GM18499 (cell line): ENCODE measurements around the gene FARP1.
"Not testable (repeated sequence)": the region's sequence is repeated elsewhere in the genome, so short reads cannot be mapped to it uniquely, and the experiment has no call there.

Source experiments
- ATAC-seq: cut with Tn5 transposase; IDR thresholded peaks from one replicate; pipeline ENCODE4 v1.9.1; 2021; ENCODE audit warnings: moderate number of reproducible peaks; ENCODE audit not compliant: insufficient read depth, unreplicated experiment

FARP1 gene

DNA sequence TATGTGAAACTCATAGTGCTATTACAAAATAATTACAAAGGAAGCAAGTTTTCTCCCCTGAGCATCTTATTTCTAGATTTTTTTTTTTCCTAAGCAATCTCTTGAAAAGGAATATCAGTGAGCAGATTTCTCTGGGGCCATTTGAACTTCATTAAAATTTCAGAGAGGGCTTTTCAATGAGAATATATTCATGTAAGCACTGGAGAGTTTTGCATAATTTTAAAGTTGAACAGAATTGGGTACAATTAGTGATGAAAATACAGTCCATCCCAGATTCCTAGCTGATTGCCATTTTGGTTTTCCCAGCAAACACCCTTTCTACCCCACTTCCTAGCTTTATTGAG lies 101.0 kb downstream of the FARP1 start:
- ATAC-seq = no peak

DNA sequence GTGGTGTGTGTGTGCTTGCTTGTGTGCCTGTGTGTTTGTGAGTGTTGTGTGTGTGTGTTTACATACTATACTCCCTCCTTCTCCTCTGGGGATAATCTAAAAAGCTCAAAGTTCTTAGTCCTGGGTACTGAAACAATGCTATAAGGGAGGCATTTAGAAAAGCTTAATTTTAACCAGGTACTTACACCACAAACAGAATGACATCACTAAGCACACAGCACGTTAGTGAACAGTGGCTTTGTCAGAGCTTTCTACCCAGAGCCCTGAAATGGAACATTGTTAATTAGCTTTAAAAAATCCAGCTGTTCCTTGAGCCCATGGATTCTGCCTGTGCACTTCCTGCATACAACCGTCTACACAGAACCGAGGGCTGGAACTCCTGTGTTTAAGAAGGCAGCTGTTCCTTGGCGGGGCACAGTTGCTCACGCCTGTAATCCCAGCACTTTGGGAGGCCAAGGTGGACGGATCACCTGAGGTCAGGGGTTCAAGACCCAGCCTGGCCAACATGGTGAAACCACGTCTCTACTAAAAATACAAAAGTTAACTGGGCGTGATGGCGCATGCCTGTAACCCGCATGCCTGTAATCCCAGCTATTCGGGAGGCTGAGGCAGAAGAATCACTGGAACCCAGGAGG lies 103.8 kb downstream of the FARP1 start:
- no peak for ATAC-seq

DNA sequence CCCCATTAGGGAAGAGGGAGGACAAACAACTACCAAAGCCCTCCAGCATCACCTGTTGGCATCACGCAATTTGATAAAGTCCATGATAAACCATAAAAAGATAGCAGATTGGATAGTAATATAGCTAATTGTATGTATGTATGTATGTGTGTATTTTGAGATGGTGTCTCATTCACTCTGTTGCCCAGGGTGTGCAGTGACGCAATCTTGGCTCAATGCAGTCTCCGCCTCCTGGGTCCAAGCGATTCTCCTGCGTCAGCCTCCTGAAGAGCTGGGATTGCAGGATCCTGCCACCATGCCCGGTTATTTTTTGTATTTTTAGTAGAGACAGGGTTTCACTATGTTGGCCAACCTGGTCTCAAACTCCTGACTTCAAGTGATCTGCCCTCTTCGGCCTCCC lies 108.8 kb downstream of the FARP1 start:
- ATAC-seq = no peak

DNA sequence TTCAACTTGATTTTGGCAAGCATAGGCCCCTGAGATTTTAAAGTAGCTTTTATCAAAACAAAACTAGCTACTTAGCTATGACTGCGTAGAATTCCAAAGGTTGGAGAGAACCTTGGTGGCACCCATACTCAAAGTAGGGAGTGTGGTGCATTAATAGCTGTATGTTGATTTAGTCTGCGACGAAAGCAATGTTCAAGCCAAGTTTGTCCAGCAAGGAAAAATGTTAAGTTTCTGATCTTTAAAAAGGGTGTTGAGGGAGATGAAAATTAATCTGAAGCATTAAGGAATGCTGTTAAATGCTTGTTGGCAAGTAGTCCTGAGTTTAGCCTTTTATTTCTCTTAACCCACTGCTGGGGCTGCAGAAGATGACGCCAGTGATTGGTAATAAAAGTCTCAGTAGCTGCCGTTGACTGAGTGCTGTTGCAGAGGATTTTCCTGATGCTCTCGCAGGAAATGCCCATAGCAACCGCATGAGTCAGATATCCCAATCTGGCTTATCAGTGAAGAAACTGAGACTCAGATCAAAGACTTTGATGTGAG lies 110.1 kb downstream of the FARP1 start:
- ATAC-seq = no peak

DNA sequence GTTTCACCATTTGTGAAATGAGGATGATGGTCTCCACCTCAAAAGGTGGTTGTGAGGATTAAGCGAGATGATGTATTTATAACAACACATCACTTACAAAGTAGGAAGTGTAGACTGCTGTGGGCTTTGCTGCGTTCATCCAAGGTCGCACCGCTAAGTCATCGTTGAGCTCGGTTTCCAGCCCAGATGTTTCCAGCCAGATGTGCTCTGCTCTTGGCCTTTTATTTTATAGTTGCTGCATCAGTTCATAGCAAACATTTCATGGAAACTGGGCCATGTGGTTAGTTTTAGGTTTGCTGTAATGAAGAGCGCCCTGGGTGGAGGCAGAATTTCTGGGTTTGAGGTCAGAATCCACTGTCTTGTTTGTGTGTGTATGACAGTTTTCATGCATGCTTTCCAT lies 110.6 kb downstream of the FARP1 start:
- no peak for ATAC-seq

DNA sequence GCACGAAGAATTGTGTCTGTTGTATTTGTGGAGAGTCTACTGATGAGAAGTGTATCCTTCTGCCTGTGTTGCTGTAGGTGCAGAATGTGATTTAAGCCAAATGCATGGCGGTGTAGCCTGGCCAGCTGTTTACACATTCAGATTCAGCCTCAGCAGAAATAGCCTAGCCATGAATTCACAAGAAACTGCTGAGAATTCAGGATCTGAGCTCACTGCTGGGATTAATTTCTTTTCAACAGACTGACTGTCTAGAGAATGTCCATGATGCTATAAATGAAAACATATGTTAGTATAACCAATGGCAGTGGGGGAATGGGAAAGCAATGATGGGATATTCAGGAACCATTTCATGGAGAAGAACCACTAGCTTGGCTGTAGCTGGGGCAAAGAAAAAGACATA lies 111.6 kb downstream of the FARP1 start:
- no peak for ATAC-seq

DNA sequence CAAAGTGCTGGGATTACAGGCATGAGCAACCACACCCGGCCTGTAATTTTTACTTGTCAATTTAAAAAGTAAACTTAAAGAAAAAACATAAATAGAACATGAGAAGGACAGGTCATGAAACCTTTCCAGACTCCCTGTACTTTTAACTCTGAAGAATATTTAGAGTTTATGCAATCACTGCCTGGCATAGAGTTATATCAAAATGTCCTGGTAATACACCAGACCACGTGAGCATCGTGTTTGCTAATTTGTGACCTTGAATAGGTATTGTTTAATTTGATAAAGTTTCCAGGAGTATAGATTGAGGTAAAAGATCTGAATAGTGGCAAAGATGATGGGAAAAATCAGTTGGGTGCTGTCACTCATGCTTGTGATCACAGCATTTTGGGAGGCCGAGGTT lies 115.3 kb downstream of the FARP1 start:
- ATAC-seq = no peak

DNA sequence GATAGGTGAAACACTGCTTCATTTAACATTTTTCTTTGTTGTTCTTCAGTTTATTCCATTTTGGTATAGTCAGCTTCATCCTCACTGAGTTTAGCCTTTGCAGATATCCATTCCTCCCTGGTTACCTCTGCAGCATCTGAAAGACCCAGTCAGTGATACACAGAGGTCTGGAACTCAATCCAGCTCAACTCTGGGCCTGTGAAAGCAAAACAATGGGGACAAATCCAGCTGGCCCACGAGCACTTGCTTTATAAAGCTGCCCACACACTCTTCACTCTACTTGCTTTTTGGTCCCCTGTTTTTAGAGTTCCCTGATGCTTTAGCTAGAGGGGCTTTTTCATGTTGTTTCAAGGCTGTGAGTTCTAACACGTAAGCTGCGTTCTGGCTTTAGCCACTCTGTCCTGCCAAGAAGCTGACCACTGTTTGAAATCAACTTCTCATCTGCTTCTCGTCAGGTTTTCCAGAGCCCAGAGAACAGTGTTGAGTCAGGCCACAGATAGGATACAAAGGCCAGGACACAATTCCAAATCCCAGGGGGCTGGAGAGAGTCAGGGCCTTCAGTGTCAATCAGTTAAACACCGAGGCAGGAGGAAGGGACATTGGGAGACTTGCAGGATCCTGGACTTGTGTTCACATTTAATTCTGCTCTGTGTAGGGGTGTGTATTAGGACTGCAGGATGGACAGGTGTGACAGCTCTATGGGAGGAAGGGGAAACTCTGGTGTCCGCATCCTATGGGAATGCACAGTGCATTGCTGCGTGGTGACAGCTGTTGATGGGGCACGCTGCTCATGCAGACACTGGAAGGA lies 117.7 kb downstream of the FARP1 start:
- ATAC-seq = no peak

DNA sequence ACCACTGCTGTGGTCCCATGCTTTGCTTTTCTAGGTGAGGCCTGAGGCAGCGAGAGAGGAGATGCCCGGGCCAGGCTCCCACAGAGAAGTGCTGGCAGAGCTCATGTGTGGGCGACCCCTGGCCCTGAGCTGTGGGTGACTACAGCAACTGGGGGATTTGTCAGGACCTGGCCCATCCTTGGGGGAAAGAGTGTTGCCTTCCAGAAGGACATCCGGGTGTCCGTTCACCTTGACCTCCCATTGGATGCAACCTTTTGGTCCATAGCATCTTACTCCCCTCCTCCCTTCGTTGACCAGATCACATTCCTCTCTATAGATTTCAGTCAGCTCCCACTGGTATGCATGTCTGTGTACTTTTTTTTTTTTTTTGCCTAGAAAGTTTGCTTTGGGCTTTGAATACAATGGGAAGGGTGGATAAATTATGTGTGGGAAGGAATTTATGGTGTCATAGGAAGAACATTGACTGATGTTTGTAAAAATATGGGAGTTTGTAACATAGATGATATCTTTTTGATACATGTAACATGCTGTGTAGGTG lies 118.3 kb downstream of the FARP1 start:
- no peak for ATAC-seq

DNA sequence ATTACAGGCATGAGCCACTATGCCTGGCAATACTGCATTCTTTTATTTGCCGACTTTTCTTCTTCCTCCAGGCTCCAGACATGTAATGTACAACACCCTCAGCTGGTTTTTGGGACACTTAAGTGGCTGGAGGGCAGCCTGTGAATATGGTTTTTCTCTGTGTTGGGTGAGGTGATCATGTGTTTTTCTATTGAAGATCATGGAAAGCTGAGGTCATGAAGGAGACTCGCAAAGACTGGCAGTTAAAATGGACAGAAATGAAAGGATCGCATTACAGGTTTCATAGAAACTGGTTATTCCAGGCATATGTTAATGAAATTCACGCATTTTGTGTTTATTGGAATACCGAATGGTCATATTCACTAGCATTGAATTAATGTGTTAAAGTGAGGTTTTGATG lies 119.4 kb downstream of the FARP1 start:
- ATAC-seq = no peak

DNA sequence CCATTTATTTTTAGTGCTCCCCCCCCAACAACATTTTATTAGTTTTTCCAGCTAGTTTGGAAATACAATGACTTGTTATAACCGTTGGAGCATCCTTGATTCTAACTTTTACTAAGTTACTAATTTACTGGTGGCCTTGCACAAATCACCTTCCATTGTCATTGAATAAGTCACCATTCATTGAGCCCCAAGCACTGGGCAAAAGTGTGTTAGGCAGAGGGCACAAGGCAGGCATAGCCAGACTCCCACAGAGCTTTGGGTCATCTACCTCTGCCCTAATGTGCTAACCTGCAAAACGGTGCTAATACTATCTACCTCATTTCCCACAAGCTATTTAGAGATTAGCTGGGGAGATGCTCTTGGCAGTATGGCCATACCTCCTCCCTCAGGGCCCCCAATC lies 120.9 kb downstream of the FARP1 start:
- ATAC-seq = no peak

DNA sequence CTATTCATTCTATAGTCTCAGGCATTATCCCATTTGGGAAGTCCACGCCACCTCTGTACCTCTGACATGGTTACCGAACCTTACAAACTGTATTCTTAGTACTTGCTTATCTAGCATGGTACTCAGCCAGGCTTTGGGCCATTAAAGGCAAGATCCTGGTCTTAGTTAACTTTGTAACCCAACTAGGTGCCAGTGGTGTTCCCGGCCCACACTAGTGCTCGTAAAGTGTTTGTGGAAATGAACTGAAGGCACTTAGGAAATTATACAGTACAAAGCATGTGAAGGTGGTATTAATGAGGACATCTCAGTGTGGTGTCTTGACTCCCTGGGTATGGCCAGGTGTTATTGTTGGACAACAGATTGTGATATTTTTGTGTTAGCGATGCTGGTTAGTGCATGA lies 122.0 kb downstream of the FARP1 start:
- ATAC-seq = no peak

DNA sequence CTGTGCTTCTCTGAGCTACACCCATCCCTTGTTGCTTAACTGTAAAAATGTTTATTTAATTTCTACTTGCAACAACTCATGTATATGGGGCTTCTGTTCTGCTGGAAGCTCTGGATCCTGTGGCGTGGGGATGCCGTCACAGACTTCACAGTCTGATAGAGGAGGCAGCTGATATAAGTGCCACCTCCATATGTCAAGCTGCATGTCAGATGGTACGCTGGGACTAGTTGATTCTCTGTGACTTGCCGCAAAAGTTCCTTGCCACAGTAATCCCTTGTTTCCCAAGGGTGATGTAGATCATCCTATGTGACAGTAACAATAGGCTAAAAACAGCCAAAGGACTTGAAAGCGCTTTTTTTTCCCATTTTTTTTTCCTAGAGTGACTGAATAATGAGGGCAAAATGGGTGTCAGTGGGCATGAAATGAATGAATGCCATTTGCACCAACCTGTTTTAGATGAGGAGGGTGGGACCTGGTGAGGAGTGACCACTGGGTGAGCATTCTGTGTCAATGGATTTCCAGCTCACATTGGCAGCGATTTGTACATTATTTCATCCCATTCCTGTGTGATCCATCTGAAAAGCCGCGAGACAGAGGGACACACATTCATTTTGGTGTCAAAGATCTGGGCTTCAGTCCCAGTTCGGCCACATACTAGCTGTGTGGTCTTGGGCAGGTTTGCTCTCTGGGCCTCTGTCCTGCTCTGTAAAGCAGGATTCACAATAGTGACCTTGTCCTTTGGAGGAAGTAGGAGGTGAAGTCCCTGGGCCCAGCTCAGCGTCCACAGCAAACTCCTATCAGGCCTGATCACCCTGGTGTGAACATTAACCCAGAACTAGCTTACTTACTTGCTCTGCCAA lies 123.0 kb downstream of the FARP1 start:
- ATAC-seq = no peak

DNA sequence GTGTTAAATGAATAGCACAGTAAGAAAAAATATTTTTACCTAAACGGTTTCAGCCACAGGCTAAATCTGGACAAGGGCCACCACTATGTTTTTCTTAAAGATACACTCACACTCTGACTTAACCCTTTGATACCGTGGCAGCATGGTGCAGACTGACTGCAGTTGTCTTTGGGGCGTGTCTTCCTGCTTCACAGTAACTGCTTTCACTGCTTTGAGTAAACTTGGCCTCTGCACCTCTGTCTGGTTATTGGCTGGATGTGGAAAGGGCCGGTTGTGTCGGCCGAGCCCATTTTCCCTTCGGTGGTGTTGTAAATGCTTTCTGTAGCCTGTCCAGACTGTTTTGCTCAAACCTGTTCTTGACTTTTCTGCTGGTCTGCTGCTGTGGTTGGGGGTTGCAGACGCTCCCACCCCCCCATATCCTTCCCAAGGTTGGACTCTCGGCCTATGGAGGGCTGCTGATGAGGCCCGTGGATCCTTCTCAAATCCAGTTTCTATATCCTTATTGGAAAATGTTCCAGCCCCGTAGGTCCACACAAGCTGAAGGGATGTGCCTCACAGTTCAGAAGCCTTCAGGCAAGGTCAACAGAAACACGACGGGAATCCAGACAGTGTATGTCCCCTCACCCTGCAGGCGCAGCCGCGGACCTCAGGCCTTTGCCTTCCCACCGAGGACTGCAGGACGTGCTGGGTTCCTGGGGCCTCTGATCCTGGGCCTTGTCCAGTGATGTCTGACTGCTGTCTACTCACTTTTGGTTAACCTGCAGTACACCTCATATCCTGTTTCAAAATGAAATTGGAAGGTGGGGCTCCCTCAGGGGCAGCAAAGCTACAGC lies 124.4 kb downstream of the FARP1 start:
- no peak for ATAC-seq

DNA sequence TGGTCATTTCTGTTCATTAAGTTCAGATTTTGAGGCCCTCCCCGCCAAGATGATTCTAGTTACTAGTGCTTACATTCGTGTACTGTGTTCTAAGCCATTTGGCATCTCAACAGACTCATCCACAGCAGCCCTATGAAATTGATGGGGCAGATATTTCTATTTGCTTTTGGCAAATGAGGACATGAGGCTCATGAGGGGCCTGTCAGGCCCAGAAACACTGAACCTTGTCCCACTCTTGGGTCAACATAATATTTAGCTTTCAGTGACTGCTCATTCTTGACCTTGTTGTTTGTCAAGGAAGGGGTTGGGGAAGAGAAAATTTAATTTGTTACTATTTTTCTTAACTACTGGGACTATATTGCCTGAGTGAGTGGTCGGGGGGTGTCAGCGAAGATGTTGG lies 126.5 kb downstream of the FARP1 start:
- no peak for ATAC-seq

DNA sequence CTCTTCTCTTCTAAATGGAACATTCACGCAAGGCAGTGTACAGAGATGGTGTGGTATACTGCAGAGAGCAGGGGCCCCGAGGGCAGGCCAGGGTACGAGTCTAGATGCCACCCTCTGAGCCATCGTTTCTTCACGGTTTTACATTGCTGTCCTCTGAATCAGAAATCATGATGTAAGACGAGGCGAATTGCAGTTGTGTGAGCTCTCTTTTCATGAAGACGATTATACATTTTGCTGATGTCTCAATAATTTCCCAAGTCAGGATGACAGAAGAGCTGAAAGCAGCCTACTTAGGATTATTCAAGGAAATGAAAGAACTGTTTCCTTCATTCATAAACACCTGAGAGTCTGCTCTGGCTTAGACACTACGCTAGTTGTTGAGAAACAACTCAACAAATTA lies 127.9 kb downstream of the FARP1 start:
- ATAC-seq = no peak

DNA sequence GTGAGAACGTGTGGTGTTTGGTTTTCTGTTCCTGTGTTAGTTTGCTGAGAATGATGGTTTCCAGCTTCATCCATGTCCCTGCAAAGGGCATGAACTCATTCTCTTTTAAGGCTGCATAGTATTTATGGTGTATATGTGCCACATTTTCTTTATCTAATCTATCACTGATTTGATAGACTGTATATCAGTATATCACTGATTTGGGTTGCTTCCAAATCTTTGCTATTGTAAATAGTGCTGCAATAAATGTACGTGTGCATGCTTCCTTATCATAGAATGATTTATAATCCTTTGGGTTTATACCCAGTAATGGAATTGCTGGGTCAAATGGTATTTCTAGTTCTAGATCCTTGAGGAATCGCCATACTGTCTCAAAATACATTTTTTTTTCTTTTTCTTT lies 128.8 kb downstream of the FARP1 start:
- not testable (repeated sequence) for ATAC-seq

DNA sequence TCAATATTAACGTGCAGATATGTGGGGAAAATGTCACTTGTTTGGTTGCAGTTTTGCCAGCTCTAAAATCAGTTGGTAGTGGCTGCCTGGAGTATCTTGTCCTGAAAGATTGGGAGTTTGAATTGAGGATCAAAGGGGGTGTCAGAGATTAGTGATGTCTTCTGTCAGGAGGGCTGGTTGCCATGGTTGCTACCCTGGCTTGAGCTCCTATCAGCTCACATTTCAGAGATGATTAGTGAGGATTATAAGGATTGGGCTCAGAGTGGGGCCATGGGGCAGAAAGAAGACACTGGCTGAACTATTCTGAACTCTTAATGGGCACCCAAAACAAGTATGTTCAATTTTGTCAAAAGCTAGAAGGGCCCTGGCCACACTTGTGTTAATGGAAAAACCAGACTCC lies 129.7 kb downstream of the FARP1 start:
- no peak for ATAC-seq

DNA sequence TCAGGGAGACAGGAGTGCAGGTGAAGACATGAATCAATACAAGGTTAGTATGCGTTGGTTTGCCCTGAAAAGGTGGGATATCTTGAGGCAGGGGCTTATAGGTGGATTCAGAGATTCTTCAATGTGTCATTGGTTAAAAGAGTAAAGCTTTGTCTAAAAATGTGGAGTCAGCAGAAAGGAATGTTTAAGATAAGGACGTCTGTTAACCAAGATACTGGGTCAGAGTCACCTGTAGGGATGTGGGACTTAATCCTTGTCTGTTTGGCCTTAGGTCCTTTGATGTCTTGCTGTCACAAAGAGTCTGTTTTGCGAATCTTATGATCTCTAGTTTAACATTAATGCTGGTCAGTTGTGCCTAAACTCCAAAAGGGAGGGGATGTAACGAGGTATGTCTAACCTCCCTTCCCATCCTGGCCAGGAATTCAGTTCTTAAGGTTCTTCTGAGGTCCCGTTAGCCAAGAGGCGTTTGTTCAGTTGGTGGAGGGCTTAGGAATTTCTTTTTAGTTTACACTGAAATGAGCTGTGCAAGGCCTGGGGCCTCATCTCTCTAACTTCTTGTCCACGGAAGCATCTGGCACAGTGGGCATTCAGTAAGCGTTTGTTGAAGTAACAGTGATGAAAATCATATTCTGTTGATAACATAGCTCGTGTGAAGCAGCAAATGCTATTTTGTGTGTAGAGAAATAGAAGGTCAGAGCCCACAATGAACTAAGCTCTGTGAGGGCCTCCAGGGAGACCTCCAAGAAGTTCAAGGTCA lies 130.4 kb downstream of the FARP1 start:
- no peak for ATAC-seq
